GDM1 (cell line): ENCODE data around the gene IL27RA.
A peak's percentile ranks its signal among the peaks of the same experiment; 100 is the strongest.
"Not testable (repeated sequence)": the region's sequence is repeated elsewhere in the genome, so short reads cannot be mapped to it uniquely, and the experiment has no call there.

ENCODE experiments used
- DNase-seq: peaks from one replicate; lab custom pipeline; 2025; lab: John Stamatoyannopoulos, UW

IL27RA gene

GRCh38 chr19:14030997-14031718, 404 bp upstream of the IL27RA start:
- DNase-seq = no peak

- no peak for DNase-seq
These were observed 2.4 kb downstream of the IL27RA start for GRCh38 chr19:14033946-14034345.

- not testable (repeated sequence) for DNase-seq
These were observed 3.6 kb downstream of the IL27RA start for GRCh38 chr19:14035159-14035558.

- no peak for DNase-seq
These were observed 4.1 kb downstream of the IL27RA start for GRCh38 chr19:14035706-14036105.

DNA sequence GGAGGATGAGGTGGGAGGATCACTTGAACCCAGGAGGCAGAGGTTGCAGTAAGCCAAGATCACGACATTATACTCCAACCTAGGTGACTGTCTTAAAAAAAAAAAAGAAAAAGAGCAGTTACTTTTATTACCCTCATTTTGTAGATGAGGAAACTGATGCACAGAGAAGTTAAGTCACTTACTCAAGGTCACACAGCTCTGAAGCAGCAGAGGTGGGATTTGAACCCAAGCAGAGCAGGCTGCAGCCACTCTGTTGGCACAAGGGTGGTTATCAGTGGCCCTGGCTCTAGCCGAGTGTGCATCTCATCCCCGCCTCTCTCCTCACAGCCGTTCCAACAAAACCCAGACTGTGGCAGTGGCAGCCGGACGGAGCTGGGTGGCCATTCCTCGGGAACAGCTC, 7.6 kb downstream of the IL27RA start:
- DNase-seq = no peak

GRCh38 chr19:14042659-14043608, 11.4 kb downstream of the IL27RA start:
- DNase-seq = not testable (repeated sequence)

DNA sequence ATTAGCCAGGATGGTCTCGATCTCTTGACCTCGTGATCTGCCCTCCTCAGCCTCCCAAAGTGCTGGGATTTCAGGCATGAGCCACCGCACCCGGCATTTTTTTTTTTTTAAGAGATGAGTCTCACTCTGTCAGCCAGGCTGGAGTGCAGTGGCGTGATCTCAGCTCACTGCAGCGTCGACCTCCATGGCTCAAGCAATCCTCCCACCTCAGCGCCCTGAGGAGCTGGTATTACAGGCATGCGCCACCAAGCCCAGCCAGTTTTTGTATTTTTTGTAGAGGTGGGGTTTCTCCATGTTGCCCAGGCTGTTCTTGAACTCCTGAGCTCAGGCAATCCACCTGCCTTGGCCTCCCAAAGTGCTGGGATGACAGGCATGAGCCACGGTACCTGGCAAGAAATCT, 16.3 kb downstream of the IL27RA start:
- not testable (repeated sequence) for DNase-seq

DNA sequence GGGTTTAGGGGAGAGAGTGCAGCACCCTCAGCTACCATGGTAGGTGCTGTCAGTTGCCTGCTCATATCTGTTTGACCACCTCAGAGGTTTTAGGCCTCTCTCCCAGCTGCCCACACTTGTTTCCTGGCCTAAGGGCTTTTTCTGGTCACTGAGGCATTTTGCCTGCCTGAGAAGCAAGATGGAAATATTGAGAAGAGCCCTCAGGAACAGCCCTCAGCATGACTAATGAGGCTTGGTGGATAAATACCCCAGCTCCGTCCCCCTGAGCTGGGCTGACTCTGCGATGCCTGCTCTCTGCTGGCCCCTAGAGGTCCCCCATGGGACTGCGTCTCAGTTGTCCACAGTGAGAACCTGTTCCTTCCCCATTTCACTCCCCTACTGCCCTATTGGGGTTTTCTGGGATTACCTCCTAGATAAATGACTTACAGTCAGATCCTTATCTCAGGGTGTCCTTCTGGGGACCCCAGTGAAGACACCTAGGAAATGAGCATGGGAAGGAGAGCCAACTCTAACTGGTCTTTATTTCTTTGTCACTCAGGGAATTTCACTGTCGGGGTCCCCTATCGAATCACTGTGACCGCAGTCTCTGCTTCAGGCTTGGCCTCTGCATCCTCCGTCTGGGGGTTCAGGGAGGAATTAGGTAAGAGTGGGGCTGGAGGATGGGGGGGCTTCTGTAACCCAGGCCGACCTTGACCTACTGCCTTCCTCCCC, 17.0 kb downstream of the IL27RA start:
- peak; percentile 22 for DNase-seq

- DNase-seq = no peak
These were observed 18.9 kb downstream of the IL27RA start for GRCh38 chr19:14050512-14050911.

DNA sequence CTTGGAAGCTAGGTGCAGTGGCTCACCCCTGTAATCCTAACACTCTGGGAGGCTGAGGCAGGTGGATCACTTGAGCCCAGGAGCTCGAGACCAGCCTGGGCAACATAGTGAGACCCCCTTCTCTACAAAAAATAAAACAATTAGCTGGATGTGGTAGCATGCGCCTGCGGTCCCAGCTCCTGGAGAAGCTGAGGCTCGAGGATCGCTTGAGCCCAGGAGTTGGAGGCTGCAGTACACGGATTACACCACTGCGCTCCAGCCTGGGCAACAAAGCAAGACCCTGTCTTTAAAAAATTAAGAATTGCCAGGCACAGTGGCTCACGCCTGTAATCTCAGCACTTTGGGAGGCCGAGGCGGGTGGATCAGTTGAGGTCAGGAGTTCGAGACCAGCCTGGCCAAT, 19.4 kb downstream of the IL27RA start:
- DNase-seq = not testable (repeated sequence)

- no peak for DNase-seq
These were observed 20.4 kb downstream of the IL27RA start for GRCh38 chr19:14051980-14052379.

- DNase-seq = no peak
These were observed 20.9 kb downstream of the IL27RA start for GRCh38 chr19:14052470-14052869.

DNA sequence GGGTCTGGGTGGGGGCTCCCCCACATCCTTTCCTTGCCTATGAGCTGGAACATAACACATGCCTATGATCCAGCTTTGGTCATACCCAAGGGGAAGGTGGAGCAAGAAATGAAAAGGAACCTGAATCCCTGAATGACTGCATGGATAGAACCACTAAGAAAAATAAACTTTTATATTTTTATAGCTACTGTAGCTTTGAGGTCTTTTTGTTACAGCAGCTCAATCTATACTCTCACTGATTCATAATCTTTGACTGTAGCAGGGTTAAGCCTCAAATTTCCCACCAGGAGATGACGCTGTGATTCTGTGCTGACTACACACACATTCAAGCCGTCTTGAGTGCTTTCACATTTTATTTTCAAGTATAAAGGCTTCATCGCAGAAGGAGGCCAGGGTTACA, 21.5 kb downstream of the IL27RA start:
- DNase-seq = no peak

DNA sequence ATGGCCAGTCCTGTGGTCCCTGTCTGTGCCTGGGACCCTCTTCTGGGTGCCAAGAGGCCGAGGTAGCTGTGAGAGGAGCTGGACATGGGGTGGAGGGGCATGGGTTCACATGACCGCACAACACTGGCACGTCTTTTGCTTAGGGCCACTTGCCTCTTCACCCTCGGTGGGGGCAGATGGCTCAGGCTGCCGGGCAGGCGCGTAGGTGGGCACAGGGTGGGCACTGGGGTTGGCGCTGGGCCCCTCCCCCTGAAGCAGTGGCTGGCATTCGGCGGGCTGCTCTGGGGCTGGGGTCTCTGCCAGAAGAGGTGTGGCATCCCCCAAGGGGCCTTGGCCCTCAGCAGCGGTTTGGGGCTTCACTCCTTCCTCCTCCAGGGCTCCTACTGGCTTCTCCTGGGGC, 21.9 kb downstream of the IL27RA start:
- no peak for DNase-seq

DNA sequence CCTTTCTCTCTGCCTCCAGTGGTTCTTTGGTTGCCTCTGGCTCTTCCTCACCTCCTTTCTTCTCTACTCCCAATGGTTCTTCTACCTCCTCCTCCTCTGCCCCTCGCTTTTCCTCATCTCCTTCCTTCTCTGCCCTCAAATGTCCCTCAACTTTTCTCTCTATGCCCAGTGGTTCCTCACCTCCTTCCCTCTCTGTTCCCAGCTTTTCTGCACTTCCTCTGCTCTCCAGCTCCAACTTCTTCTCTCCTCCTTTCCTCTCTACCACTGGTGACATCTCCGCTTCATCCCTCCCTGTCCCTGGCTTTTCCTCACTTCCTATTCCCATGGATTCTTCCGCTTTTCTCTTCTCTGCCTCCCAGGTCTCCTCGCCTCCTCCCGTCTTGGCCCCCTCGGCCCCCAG, 22.5 kb downstream of the IL27RA start:
- no peak for DNase-seq

GRCh38 chr19:14054721-14055120, 23.2 kb downstream of the IL27RA start:
- DNase-seq = no peak

- no peak for DNase-seq
These were observed 23.8 kb downstream of the IL27RA start for GRCh38 chr19:14055396-14055795.

- no peak for DNase-seq
These were observed 24.6 kb downstream of the IL27RA start for GRCh38 chr19:14056069-14056666.

- DNase-seq = no peak
These were observed 25.3 kb downstream of the IL27RA start for GRCh38 chr19:14056741-14057356.

GRCh38 chr19:14058182-14059092, 26.9 kb downstream of the IL27RA start:
- DNase-seq = no peak

DNA sequence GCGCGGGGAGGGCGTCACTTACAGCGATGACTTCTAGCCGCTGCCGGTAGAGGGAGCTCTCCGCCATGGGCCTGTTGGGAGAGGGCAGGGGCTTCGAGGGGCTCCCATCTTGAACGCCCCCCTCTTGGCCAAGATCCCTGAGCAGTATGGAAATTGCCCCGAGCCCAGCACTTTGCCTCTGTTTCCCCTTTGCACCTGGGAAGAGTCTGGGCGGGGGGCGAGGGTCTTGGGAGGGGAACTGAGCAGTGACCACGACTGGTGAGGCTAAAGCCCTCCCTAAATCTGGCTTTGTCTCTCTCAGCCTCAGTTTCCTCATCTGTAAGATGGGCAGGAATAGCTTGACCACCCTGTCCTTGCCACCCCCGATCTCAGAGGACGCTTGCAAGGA, 27.5 kb downstream of the IL27RA start:
- DNase-seq = no peak
